Myocyte (in vitro differentiated cells): ENCODE measurements around the gene AZI2. TPM values are rescaled to one million over a fixed set of nuclear protein-coding genes. Genes with fewer than 3 reads are reported as not detected.

Source experiments
- DNase-seq: peaks from one replicate; pipeline ENCODE4 v3.0.0-alpha.2; 2012; ENCODE audit warnings: low read depth
- total RNA-seq: library from RNA; depleted of rRNA; stranded (reverse); fragments of >200 nt; gene quantifications from 2 replicates; pipeline ENCODE4 v1.2.3, GENCODE V29; 2014

Gene AZI2
- total RNA-seq, 1 donor from 2014 or later = 93.9 TPM

DNA sequence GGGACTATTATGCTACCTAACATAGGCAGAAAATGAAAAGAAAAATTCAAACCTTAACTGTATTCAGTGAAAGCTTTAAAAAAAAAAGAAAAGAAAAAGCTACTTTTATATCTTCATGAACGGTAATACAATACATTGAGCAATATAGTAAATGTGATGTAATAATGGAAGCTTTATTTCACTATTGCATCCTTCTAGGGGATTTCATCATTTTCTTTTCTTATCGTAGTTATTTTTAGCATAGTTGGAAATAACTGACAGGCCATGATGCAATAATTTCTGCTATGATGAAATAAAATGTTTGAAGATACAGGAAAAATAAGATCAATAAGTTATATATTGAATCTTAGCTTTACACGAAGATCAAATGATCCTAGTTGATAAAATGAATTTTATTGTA is 40.4 kb downstream of the AZI2 start:
- DNase-seq = no peak

GRCh38 chr3:28301688-28302087 is 46.9 kb downstream of the AZI2 start:
- no peak for DNase-seq

GRCh38 chr3:28300345-28300962 is 48.2 kb downstream of the AZI2 start:
- no peak for DNase-seq

- DNase-seq = no peak
These were observed 48.9 kb downstream of the AZI2 start for GRCh38 chr3:28299705-28300104.

GRCh38 chr3:28295898-28296490 is 52.6 kb downstream of the AZI2 start:
- DNase-seq = no peak

- DNase-seq = no peak
These were observed 53.8 kb downstream of the AZI2 start for GRCh38 chr3:28294667-28295413.

DNA sequence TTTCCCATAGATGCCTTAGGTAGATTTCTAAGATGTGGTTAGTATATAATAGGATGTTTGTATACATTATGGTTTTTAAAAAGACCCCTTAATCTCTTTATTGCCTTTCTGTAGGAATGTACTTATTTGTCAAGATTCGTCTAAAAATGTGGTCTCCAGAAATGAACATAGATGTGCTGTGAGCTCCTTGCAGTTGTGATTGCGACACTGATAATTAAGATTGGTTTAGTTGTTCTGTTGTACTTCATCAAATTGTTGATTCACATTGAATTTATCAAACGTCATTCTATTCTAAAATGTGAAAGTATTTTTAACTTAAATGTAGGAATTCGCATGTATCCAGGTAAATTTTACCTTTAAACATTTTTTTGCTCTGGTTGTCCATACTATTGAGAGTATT is 56.0 kb downstream of the AZI2 start:
- DNase-seq = no peak

GRCh38 chr3:28291577-28291976 is 57.0 kb downstream of the AZI2 start:
- DNase-seq = no peak

DNA sequence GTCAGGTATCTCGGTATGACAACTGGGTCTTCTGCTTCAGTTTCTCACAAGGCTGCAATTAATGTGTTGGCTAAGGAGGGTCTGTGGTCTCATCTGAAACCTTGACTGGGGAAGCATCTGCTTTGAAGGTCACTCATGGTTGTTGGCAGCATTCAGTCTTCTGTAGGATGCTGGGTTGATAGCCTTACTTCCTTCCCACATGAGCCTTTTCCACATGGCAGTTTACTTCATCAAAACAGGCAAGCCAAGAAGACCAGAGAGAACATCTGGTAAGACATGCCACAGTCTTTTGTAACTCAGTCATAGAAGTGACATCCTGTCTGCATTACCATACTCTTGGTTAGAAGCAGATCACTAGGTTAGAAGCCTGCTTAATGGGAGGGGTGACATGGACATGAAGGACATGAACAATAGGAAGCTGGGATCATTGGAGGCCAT is 57.7 kb downstream of the AZI2 start:
- no peak for DNase-seq

- no peak for DNase-seq
These were observed 61.6 kb downstream of the AZI2 start for GRCh38 chr3:28287046-28287445.

GRCh38 chr3:28286595-28286994 is 62.0 kb downstream of the AZI2 start:
- DNase-seq = peak; percentile 40

GRCh38 chr3:28280781-28281180 is 67.8 kb downstream of the AZI2 start:
- no peak for DNase-seq

GRCh38 chr3:28279770-28280169 is 68.9 kb downstream of the AZI2 start:
- DNase-seq = no peak

DNA sequence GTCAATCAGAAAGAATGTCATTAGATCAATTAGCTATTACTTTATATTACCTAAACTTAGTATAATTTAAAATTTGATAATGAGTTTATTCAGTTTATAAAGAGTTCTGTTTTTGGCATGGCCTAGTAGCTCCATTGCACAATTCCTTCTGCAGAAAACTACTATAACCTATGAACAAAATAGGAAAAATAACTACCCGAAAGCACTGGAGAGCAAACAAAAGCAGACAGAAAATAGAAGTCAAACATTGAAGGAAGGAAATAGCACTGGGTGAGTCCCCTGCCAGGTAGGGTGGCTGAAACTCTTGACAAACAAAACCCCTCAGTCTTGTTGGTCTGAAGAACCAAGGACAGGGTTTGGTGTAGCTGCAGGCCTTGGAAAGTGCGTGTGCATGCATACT is 69.7 kb downstream of the AZI2 start:
- no peak for DNase-seq

DNA sequence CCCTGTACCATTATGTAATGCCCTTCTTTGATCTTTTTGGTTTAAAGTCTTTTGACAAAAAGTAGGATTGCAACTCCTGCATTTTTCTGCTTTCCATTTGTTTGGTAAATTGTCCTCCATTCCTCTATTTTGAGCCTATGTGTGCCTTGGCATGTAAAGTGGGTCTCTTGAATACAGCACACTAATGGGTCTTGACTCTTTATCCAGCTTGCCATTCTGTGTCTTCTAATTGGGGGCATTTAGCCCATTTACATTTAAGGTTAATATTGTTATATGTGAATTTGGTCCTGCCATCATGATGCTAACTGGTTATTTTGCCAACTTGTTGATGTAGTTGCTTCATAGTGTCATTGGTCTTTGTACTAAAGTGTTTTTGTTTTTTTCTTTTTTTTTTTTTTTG is 74.8 kb downstream of the AZI2 start:
- DNase-seq = no peak

Other genes with a start within 250 kb of the AZI2 start
- gene CMC1, start 107.2 kb downstream of the AZI2 start, total RNA-seq = 9.8 and 13.7 TPM in 2 replicates
- gene ZCWPW2, start 103 bp downstream of the AZI2 start, total RNA-seq = 0.64 and 0.83 TPM in 2 replicates